HL-60 (cell line): ENCODE data around the gene PRDM2.

Source experiments
- DNase-seq, 2 experiments: peaks; one replicate each; pipeline ENCODE4 v3.0.0-alpha.2; 2010 to 2020; ENCODE audit warnings: low read depth in 1 of 2, low spot score in 1 of 2
- H3K27ac ChIP-seq: fragments of 250-450 bp; sonication (Bioruptor Pico); replicated peaks from 2 replicates; pipeline ENCODE4 v1.5.1; 2020; ENCODE audit warnings: mild to moderate bottlenecking, moderate library complexity
- H3K27me3 ChIP-seq: fragments of 250-450 bp; sonication (Bioruptor Pico); 2 replicates; pipeline ENCODE4 v1.5.1; 2021; ENCODE audit warnings: mild to moderate bottlenecking, moderate library complexity; ENCODE audit not compliant: insufficient read depth, poor library complexity, severe bottlenecking
- H3K4me3 ChIP-seq: replicated peaks from 2 replicates; pipeline ENCODE4 v1.5.1; 2011; ENCODE audit warnings: mild to moderate bottlenecking, control low read depth, low read length; ENCODE audit not compliant: insufficient read depth
- GABPA ChIP-seq: IDR thresholded peaks from 2 replicates; pipeline ENCODE4 v1.6.1; 2012; ENCODE audit warnings: low read depth
- POLR2AphosphoS5 ChIP-seq: IDR thresholded peaks from 2 replicates; pipeline ENCODE4 v1.6.1; 2012; ENCODE audit warnings: low read depth
- SPI1 ChIP-seq: IDR thresholded peaks from 2 replicates; pipeline ENCODE4 v1.6.1; 2012; ENCODE audit warnings: low read depth, mild to moderate bottlenecking, borderline replicate concordance
- TF ChIP-seq, protein P1 (sequence below): IDR thresholded peaks from 2 replicates; pipeline ENCODE4 v1.6.1; 2012; ENCODE audit warnings: low read depth; ENCODE audit not compliant: insufficient replicate concordance
- TF ChIP-seq, protein P2 (sequence below): IDR thresholded peaks from one replicate; pipeline ENCODE4 v1.5.1; 2011; ENCODE audit warnings: low read length, control low read depth, inconsistent platforms; ENCODE audit not compliant: insufficient read depth

Gene PRDM2

DNA sequence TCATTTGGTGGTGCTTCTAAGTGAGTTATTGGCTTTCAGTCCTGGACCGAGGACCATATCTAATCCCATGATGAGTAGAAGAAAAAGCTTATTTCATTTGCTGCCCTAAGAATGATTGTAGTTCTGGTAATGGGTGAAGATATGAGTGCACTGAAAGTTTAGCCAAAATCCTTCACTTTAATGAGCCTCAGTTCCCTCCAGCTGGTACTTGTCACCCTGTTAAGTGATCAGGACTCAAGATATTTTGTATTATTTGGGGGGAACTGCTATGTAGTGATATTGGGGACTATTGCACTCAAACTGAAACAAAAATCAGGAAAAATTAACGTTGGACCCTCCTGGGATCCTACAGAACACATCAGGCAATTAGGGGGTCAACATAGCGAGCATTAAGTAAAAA, 165.9 kb downstream of the PRDM2 start:
- DNase-seq: no peak
- TF ChIP-seq, protein P1, sequence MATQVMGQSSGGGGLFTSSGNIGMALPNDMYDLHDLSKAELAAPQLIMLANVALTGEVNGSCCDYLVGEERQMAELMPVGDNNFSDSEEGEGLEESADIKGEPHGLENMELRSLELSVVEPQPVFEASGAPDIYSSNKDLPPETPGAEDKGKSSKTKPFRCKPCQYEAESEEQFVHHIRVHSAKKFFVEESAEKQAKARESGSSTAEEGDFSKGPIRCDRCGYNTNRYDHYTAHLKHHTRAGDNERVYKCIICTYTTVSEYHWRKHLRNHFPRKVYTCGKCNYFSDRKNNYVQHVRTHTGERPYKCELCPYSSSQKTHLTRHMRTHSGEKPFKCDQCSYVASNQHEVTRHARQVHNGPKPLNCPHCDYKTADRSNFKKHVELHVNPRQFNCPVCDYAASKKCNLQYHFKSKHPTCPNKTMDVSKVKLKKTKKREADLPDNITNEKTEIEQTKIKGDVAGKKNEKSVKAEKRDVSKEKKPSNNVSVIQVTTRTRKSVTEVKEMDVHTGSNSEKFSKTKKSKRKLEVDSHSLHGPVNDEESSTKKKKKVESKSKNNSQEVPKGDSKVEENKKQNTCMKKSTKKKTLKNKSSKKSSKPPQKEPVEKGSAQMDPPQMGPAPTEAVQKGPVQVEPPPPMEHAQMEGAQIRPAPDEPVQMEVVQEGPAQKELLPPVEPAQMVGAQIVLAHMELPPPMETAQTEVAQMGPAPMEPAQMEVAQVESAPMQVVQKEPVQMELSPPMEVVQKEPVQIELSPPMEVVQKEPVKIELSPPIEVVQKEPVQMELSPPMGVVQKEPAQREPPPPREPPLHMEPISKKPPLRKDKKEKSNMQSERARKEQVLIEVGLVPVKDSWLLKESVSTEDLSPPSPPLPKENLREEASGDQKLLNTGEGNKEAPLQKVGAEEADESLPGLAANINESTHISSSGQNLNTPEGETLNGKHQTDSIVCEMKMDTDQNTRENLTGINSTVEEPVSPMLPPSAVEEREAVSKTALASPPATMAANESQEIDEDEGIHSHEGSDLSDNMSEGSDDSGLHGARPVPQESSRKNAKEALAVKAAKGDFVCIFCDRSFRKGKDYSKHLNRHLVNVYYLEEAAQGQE: no peak
- TF ChIP-seq POLR2AphosphoS5: no peak
- TF ChIP-seq, protein P2, sequence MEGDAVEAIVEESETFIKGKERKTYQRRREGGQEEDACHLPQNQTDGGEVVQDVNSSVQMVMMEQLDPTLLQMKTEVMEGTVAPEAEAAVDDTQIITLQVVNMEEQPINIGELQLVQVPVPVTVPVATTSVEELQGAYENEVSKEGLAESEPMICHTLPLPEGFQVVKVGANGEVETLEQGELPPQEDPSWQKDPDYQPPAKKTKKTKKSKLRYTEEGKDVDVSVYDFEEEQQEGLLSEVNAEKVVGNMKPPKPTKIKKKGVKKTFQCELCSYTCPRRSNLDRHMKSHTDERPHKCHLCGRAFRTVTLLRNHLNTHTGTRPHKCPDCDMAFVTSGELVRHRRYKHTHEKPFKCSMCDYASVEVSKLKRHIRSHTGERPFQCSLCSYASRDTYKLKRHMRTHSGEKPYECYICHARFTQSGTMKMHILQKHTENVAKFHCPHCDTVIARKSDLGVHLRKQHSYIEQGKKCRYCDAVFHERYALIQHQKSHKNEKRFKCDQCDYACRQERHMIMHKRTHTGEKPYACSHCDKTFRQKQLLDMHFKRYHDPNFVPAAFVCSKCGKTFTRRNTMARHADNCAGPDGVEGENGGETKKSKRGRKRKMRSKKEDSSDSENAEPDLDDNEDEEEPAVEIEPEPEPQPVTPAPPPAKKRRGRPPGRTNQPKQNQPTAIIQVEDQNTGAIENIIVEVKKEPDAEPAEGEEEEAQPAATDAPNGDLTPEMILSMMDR: no peak
- TF ChIP-seq GABPA: no peak
- no peak for TF ChIP-seq SPI1
- no peaks in the 10 kb centered on the region for H3K27me3 ChIP-seq
- no peak overlapping the region for H3K4me3 ChIP-seq
- no peak overlapping the region for H3K27ac ChIP-seq

DNA sequence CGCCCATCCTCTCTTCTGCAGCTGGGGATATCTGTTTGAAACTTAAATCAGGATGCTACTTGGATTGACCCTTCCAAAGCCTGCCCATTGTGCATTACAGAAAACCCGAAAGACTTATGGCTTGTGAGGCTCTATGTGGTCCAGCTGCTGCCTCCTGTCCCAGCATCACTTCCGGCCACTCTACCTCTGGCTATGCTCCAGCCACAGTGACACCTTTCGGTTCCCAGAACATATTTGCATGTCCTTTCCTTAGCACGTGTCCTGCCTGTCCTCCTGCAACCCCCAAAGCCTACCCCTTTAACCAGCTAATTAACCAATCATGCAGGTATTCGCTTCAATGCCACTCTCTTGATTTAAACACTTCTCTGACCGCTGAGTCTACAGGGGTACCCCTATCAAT, 167.6 kb downstream of the PRDM2 start:
- Histone ChIP-seq H3K27me3 (no peaks in the 10 kb centered on the region), H3K27ac (no peak overlapping the region), H3K4me3 (no peak overlapping the region)
- DNase-seq: no peak
- TF ChIP-seq, protein P2: no peak
- TF ChIP-seq SPI1: no peak
- TF ChIP-seq, protein P1: no peak
- no peak for TF ChIP-seq GABPA
- no peak for TF ChIP-seq POLR2AphosphoS5

DNA sequence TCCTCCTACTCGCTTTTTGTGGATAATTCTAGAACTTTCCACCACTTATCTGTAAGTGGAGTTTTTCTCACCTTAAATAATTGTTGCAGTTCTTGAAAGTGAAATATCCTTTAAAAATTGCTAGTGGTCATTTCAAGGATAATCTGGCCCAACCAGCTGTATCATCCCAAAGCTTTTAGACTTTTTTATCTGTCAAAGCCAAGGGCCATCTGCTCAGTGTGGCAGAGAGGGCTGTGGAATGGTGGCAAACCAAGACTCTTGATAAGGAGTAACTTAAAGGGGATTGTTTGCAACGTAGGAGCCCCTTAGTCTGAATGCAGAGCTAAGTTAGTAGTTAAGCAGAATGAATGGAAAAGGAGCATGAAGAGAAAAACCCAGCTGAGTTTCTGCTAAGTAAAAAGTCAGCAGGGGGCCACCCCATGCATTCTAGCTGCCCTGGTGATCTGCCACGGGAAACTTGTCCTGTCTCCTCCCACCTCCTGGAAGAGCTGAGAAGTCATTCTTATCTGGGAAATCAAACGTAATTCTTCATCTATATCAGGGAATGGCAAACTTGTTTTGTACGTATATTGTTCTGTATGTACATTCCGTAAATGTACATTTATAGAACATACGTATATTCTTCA, 169.3 kb downstream of the PRDM2 start:
- no peaks in the 10 kb centered on the region for H3K27me3 ChIP-seq
- TF ChIP-seq SPI1: no peak
- no peak for TF ChIP-seq GABPA
- TF ChIP-seq, protein P1: no peak
- TF ChIP-seq, protein P2: no peak
- TF ChIP-seq POLR2AphosphoS5: no peak
- no peak overlapping the region for H3K4me3 ChIP-seq
- H3K27ac ChIP-seq: no peak overlapping the region
- no peak for DNase-seq
